Gastroesophageal sphincter (tissue), 4 donors: ENCODE measurements around the gene SMIM13. TPM values are rescaled to one million over a fixed set of nuclear protein-coding genes. Genes with fewer than 3 reads are reported as not detected.
"Not testable (repeated sequence)": the region's sequence is repeated elsewhere in the genome, so short reads cannot be mapped to it uniquely, and the experiment has no call there.

Source experiments
- ATAC-seq: fragments of 150-250 bp; one replicate; pipeline ENCODE4 v1.9.1; 2016; ENCODE audit warnings: mild to moderate bottlenecking, moderate library complexity
- H3K27ac ChIP-seq, 4 donors: fragments of 200-600 bp; sonication (generic) in 3 of 4; 1 replicate in 3 of 4; 2 replicates in 1 of 4; pipeline ENCODE4 v1.5.1; 2016 to 2019
- H3K27me3 ChIP-seq: fragments of 200-600 bp; sonication (generic); one replicate; pipeline ENCODE4 v1.5.1; 2019
- H3K36me3 ChIP-seq, 2 donors: fragments of 200-600 bp; sonication (generic); one replicate each; pipeline ENCODE4 v1.5.1; 2019; ENCODE audit warnings: control low read depth in 1 of 2
- H3K4me1 ChIP-seq, 3 donors: fragments of 200-600 bp; sonication (generic); 1 replicate in 2 of 3; 2 replicates in 1 of 3; pipeline ENCODE4 v1.5.1; 2016 to 2019; ENCODE audit warnings: control low read depth in 2 of 3
- H3K4me3 ChIP-seq, 2 donors: fragments of 200-600 bp; sonication (generic); one replicate each; pipeline ENCODE4 v1.5.1; 2019; ENCODE audit warnings: mild to moderate bottlenecking in 1 of 2, moderate library complexity in 1 of 2
- H3K9me3 ChIP-seq, 3 donors: fragments of 200-600 bp; sonication (generic); one replicate each; pipeline ENCODE4 v1.5.1; 2017 to 2019; ENCODE audit warnings: control low read depth in 2 of 3
- EP300 ChIP-seq: sonication (generic); formaldehyde crosslinking; IDR thresholded peaks from one replicate; pipeline ENCODE4 v1.6.1; 2017; ENCODE audit warnings: antibody characterized with exemption, mild to moderate bottlenecking
- POLR2A ChIP-seq, 2 donors: fragments of 450-650 bp; IDR thresholded peaks; one replicate each; pipeline ENCODE4 v1.6.1; 2017; ENCODE audit warnings: antibody characterized with exemption in 2 of 2, mild to moderate bottlenecking in 2 of 2, moderate library complexity in 1 of 2
- POLR2AphosphoS5 ChIP-seq: sonication (generic); formaldehyde crosslinking; IDR thresholded peaks from one replicate; pipeline ENCODE4 v1.6.1; 2017; ENCODE audit warnings: antibody characterized with exemption
- WGBS, 2 donors: methylation state at CpG; one replicate each; pipeline ENCODE4 v1.1.5; 2018; ENCODE audit warnings: low coverage in 1 of 2; 5-methylcytosine and 5-hydroxymethylcytosine counted together
- total RNA-seq, 4 donors: library from RNA; depleted of rRNA; stranded (reverse); fragments of >200 nt; gene quantifications; one replicate each; pipeline ENCODE4 v1.1.0, GENCODE V29; 2016
- TF ChIP-seq, protein P1 (sequence below), 4 experiments: fragments of 200-600 bp in 2 of 4; fragments of 450-650 bp in 2 of 4; sonication (generic) in 1 of 4; IDR thresholded peaks; one replicate each; pipeline ENCODE4 v1.5.1; 2017 to 2019; ENCODE audit warnings: antibody characterized with exemption in 4 of 4, mild to moderate bottlenecking in 2 of 4, moderate library complexity in 2 of 4

The SMIM13 gene
- total RNA-seq, 4 donors from 2014 or later: 8.3 to 13.5 (median 12.5) TPM

DNA sequence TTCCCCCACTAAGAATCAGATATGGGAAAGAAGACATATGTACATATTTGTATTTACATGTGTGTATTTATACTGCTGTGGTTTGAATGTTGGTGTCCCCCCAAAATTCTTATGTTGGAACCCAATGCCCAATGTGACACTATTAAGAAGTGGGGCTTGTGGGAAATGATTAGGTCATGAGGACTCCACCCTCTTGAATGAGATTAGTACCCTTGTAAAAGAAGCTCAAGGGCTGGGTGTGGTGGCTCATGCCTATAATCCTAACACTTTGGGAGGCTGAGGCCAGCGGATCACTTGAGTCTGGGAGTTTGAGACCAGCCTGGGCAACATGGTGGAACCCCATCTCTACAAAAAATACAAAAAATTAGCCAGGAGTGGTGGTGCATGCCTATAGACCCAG is 3.9 kb upstream of the SMIM13 start:
- TF ChIP-seq, protein P1, sequence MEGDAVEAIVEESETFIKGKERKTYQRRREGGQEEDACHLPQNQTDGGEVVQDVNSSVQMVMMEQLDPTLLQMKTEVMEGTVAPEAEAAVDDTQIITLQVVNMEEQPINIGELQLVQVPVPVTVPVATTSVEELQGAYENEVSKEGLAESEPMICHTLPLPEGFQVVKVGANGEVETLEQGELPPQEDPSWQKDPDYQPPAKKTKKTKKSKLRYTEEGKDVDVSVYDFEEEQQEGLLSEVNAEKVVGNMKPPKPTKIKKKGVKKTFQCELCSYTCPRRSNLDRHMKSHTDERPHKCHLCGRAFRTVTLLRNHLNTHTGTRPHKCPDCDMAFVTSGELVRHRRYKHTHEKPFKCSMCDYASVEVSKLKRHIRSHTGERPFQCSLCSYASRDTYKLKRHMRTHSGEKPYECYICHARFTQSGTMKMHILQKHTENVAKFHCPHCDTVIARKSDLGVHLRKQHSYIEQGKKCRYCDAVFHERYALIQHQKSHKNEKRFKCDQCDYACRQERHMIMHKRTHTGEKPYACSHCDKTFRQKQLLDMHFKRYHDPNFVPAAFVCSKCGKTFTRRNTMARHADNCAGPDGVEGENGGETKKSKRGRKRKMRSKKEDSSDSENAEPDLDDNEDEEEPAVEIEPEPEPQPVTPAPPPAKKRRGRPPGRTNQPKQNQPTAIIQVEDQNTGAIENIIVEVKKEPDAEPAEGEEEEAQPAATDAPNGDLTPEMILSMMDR (IDR thresholded peaks at IDR 0.05): no peak
- TF ChIP-seq POLR2A (IDR thresholded peaks at IDR 0.05): no peak
- no peak for TF ChIP-seq POLR2AphosphoS5
- no peak for TF ChIP-seq EP300
- WGBS, 2 donors: 80% methylated on average over 1 of the region's 1 CpG; no CpG with 5 or more reads in 1 of the 2 donors
- H3K9me3 ChIP-seq: no peaks in the 10 kb centered on the region
- no peak overlapping the region for H3K4me3 ChIP-seq
- H3K36me3 ChIP-seq: no peaks in the 10 kb centered on the region
- H3K4me1 ChIP-seq: peaks cover 0 to 11% (median 0%) of the 10 kb centered on the region in 3 donors
- no peaks in the 10 kb centered on the region for H3K27me3 ChIP-seq
- H3K27ac ChIP-seq: no peak overlapping the region
- no peak for ATAC-seq

DNA sequence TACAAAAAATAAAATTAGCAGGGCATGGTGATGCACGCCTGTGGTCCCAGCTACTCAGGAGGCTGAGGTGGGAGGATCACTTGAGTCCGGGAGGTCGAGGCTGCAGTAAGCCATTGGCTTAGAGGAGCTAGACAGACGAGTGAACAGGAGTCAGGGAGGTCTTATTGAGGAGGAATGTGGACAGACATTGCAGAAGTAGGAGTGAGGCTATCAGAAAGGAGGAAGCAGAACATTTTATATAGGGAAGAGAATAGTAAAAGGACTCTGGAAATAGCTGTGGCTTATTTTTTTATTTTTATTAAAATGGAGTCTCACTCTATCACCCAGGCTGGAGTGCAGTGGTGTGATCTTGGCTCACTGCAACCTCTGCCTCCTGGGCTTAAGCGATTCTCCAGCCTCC is 2.5 kb upstream of the SMIM13 start:
- not testable (repeated sequence) for H3K9me3 ChIP-seq, H3K27ac ChIP-seq, H3K4me3 ChIP-seq, H3K36me3 ChIP-seq, ATAC-seq, H3K27me3 ChIP-seq
- peaks cover 0 to 26% (median 9%) of the 10 kb centered on the region in 3 donors for H3K4me1 ChIP-seq
- WGBS, 2 donors: 89 to 92% methylated on average over 5 of the region's 5 CpGs

DNA sequence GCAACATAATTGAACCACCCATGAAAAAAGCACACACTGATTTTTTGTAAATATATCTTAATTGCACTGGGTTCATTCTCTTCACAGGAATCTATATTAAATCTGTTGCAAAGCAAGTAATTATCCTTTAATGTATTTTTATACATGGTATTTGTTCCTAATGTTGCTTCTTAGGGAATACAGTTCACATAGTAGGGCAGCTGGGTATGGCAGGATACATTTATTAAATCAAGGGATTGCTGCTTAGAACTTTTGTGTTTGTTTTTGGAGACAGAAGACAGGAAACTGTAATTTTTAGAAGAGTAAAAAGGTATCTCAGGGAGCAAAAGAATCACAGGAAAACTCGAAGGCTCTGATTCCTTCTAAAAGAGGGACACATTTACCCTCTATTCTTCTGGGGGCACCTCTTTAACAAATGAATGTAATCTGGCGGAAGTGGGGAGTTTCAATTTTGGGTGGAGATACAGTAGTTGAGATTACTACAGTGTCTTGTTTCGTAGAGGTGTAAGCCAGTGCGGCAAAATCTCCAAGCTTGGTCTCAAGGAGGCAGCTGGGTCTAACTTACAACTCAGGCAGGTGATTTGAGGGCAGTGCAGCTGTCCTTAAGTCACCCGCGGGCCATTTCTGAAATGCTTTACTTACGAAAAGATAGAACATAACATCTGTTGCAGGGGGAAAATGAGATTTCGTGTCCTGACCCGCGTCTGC is 812 bp upstream of the SMIM13 start:
- peak; percentile 15 for ATAC-seq
- Histone ChIP-seq H3K4me1 (peaks cover 0 to 28% (median 9%) of the 10 kb centered on the region in 3 donors), H3K4me3 (peak overlapping the region; percentile 90 to 99), H3K27ac (peak overlapping the region; percentile 94 to 100 (median 98)), H3K9me3 (no peaks in the 10 kb centered on the region), H3K36me3 (no peaks in the 10 kb centered on the region), H3K27me3 (no peaks in the 10 kb centered on the region)
- 1 to 2% methylated on average over 7 to 10 of the region's 10 CpGs for WGBS, 2 donors
- no peak for TF ChIP-seq EP300

DNA sequence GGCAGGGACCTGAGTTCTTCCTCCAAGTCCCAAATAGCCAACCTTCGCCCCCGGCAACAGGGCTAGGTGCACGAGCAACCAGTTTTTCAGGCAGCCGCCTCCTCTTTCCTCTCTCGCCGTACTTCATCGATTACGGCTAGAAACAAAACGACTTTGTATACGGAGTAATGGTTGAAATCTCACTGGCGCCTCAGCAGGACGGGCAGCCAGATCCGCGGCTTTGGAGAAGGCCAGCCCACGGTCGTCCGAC is 333 bp upstream of the SMIM13 start:
- 0% methylated on average over 5 of the region's 17 CpGs; no CpG with 5 or more reads in 1 of the 2 donors for WGBS, 2 donors
- no peak for TF ChIP-seq POLR2A (IDR thresholded peaks at IDR 0.05)
- TF ChIP-seq, protein P1 (IDR thresholded peaks at IDR 0.05): no peak
- no peak for TF ChIP-seq POLR2AphosphoS5
- TF ChIP-seq EP300: no peak

DNA sequence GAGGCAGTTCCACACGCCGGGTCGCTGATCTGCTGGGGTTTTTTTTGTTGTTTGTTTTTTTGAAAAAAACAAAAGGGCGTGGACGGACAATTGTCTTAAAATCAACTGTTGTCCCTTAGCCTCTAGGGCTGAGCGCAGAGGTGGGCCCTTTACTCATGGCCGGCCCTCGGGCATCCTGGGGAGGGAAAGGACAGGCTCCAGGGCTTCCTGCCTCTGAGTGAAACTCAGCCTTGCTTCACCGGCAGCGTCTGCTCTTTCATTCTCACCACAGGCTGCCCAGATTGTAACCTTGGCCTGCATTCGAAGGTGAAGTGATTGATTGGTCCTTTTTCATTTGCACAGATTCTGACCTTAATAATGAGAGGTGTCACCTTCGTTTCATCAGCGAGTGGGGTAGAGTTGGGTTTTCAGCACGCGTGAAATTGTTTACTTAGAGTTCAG is 797 bp downstream of the SMIM13 start:
- WGBS, 2 donors: 0% methylated on average over 12 of the region's 15 CpGs; no CpG with 5 or more reads in 1 of the 2 donors
- TF ChIP-seq EP300 (no peak), POLR2AphosphoS5 (no peak), POLR2A (IDR thresholded peaks at IDR 0.05) (no peak)
- TF ChIP-seq, protein P1 (IDR thresholded peaks at IDR 0.05): no peak
- H3K27me3 ChIP-seq: no peaks in the 10 kb centered on the region
- peaks cover 0 to 28% (median 9%) of the 10 kb centered on the region in 3 donors for H3K4me1 ChIP-seq
- no peaks in the 10 kb centered on the region for H3K36me3 ChIP-seq
- peak overlapping the region; percentile 94 to 100 (median 98) for H3K27ac ChIP-seq
- peak overlapping the region; percentile 90 to 99 for H3K4me3 ChIP-seq
- no peaks in the 10 kb centered on the region for H3K9me3 ChIP-seq
- no peak for ATAC-seq

More for the DNA sequence above, 333 bp upstream of the SMIM13 start:
- Histone ChIP-seq H3K4me3 (peak overlapping the region; percentile 90 to 99), H3K9me3 (no peaks in the 10 kb centered on the region), H3K4me1 (peaks cover 0 to 28% (median 9%) of the 10 kb centered on the region in 3 donors), H3K36me3 (no peaks in the 10 kb centered on the region), H3K27ac (peak overlapping the region; percentile 94 to 100 (median 98)), H3K27me3 (no peaks in the 10 kb centered on the region)
- ATAC-seq: peak; percentile 18

DNA sequence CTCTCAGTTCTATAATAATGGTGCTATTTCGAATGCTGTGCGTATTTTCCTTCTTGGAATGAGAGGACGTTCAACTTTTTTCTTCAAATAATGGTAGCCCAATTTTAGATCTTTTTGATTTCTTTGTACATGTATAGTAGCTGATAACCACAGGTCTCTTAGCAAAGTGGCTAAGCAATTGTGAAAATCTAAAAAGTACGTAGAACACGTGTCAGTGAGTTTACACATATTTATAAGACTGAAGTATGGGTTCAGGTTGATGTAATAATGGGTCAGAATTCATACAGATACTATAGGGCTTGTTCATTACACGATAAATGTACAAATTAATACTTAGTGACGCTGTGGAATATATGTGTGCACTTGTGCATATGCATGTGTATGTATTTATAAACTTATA is 1.3 kb downstream of the SMIM13 start:
- TF ChIP-seq EP300 (no peak), POLR2A (IDR thresholded peaks at IDR 0.05) (no peak), POLR2AphosphoS5 (no peak)
- TF ChIP-seq, protein P1 (IDR thresholded peaks at IDR 0.05): no peak
- whole genome bisulfite sequencing, 2 donors: 27% methylated on average over 7 of the region's 7 CpGs
- Histone ChIP-seq H3K27me3 (no peaks in the 10 kb centered on the region), H3K27ac (peak overlapping the region in 3 of 4 donors; percentile 96 to 100 (median 99)), H3K36me3 (no peaks in the 10 kb centered on the region), H3K4me3 (peak overlapping the region; percentile 90 to 99), H3K9me3 (no peaks in the 10 kb centered on the region), H3K4me1 (peaks cover 0 to 28% (median 9%) of the 10 kb centered on the region in 3 donors)
- no peak for ATAC-seq
